HL-60 (cell line): Measurements from ENCODE around the gene ANKRD40CL.

Experiments
- DNase-seq, 2 experiments: peaks; one replicate each; pipeline ENCODE4 v3.0.0-alpha.2; 2010 to 2020; ENCODE audit warnings: low read depth in 1 of 2, low spot score in 1 of 2
- H3K27ac ChIP-seq: fragments of 250-450 bp; sonication (Bioruptor Pico); replicated peaks from 2 replicates; pipeline ENCODE4 v1.5.1; 2020; ENCODE audit warnings: mild to moderate bottlenecking, moderate library complexity
- H3K27me3 ChIP-seq: fragments of 250-450 bp; sonication (Bioruptor Pico); 2 replicates; pipeline ENCODE4 v1.5.1; 2021; ENCODE audit warnings: mild to moderate bottlenecking, moderate library complexity; ENCODE audit not compliant: insufficient read depth, poor library complexity, severe bottlenecking
- H3K4me3 ChIP-seq: replicated peaks from 2 replicates; pipeline ENCODE4 v1.5.1; 2011; ENCODE audit warnings: mild to moderate bottlenecking, control low read depth, low read length; ENCODE audit not compliant: insufficient read depth
- GABPA ChIP-seq: IDR thresholded peaks from 2 replicates; pipeline ENCODE4 v1.6.1; 2012; ENCODE audit warnings: low read depth
- POLR2AphosphoS5 ChIP-seq: IDR thresholded peaks from 2 replicates; pipeline ENCODE4 v1.6.1; 2012; ENCODE audit warnings: low read depth
- SPI1 ChIP-seq: IDR thresholded peaks from 2 replicates; pipeline ENCODE4 v1.6.1; 2012; ENCODE audit warnings: low read depth, mild to moderate bottlenecking, borderline replicate concordance
- TF ChIP-seq, protein P1 (sequence below): IDR thresholded peaks from one replicate; pipeline ENCODE4 v1.5.1; 2011; ENCODE audit warnings: low read length, control low read depth, inconsistent platforms; ENCODE audit not compliant: insufficient read depth
- TF ChIP-seq, protein P2 (sequence below): IDR thresholded peaks from 2 replicates; pipeline ENCODE4 v1.6.1; 2012; ENCODE audit warnings: low read depth; ENCODE audit not compliant: insufficient replicate concordance

The ANKRD40CL gene

DNA sequence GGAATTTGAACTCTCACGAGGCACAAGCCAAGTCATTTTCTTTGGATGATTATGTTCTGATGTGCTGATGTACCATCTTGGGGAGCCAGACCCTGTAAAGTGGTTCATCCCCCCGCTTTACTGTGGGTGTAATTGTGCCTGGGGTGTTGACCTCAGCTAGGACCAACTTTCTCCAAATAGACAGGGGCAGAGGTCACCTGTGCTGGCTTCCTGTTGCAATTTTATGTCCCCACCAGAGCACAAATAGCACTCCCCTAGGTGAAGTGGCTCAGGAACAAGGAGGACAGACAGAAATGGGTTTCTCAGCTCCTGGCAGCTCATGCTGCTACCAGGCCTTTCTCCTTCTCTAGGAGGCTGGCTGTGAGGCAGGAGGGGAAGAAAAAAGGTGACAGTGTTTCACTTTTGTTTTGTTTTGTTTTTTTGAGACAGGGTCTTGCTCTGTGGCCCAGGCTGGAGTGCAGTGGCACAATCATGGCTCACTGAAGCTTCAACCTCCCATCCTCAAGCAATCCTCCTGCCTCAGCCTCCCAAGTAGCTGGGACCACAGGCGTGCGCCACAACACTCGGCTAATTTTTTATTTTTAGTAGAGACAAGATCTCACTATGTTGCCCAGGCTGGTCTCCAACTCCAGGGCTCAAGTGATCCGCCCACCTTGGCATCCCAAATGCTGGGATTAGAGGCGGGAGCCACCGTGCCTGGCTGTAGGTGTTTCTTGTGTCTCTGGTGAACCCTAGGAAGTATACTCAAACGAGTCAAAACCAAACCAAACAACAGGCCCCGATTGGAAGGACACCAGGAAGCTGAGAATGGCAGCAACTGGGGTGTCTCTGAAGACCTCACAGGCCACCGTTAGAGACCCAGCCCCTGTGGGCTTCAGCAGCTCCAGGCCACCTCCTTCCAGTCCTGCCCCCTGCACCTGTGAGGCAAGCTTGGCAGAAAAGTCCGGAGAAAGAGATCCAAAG, 35.6 kb upstream of the ANKRD40CL start:
- TF ChIP-seq, protein P1, sequence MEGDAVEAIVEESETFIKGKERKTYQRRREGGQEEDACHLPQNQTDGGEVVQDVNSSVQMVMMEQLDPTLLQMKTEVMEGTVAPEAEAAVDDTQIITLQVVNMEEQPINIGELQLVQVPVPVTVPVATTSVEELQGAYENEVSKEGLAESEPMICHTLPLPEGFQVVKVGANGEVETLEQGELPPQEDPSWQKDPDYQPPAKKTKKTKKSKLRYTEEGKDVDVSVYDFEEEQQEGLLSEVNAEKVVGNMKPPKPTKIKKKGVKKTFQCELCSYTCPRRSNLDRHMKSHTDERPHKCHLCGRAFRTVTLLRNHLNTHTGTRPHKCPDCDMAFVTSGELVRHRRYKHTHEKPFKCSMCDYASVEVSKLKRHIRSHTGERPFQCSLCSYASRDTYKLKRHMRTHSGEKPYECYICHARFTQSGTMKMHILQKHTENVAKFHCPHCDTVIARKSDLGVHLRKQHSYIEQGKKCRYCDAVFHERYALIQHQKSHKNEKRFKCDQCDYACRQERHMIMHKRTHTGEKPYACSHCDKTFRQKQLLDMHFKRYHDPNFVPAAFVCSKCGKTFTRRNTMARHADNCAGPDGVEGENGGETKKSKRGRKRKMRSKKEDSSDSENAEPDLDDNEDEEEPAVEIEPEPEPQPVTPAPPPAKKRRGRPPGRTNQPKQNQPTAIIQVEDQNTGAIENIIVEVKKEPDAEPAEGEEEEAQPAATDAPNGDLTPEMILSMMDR: no peak
- TF ChIP-seq GABPA: no peak
- TF ChIP-seq POLR2AphosphoS5: no peak
- TF ChIP-seq, protein P2, sequence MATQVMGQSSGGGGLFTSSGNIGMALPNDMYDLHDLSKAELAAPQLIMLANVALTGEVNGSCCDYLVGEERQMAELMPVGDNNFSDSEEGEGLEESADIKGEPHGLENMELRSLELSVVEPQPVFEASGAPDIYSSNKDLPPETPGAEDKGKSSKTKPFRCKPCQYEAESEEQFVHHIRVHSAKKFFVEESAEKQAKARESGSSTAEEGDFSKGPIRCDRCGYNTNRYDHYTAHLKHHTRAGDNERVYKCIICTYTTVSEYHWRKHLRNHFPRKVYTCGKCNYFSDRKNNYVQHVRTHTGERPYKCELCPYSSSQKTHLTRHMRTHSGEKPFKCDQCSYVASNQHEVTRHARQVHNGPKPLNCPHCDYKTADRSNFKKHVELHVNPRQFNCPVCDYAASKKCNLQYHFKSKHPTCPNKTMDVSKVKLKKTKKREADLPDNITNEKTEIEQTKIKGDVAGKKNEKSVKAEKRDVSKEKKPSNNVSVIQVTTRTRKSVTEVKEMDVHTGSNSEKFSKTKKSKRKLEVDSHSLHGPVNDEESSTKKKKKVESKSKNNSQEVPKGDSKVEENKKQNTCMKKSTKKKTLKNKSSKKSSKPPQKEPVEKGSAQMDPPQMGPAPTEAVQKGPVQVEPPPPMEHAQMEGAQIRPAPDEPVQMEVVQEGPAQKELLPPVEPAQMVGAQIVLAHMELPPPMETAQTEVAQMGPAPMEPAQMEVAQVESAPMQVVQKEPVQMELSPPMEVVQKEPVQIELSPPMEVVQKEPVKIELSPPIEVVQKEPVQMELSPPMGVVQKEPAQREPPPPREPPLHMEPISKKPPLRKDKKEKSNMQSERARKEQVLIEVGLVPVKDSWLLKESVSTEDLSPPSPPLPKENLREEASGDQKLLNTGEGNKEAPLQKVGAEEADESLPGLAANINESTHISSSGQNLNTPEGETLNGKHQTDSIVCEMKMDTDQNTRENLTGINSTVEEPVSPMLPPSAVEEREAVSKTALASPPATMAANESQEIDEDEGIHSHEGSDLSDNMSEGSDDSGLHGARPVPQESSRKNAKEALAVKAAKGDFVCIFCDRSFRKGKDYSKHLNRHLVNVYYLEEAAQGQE: no peak
- TF ChIP-seq SPI1: no peak
- Histone ChIP-seq H3K4me3 (no peak overlapping the region), H3K27ac (no peak overlapping the region), H3K27me3 (no peaks in the 10 kb centered on the region)
- no peak for DNase-seq

DNA sequence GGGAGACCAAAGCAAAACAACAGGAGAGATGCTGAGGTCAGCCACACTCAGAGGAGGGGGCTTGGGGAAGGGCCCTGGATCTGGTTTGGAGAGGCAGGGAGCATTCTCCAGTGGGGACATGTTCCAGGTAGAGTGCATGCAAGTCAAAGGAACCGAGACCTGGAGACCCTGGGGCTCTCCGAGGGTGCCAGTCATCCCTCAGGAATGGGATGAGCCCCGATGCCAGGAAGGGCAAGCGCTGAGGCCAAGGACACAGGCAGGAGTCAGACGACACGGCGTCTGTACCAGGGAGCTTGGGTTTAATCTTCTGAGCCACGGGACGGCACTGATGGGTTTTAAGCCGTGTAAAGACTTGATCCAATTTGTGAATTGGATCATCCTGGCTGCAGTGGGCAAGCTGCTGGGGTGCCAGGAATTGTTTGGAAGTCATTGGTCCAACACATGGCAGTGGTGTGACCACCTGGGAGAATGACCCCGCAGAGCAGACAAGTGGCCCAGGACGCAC, 32.9 kb upstream of the ANKRD40CL start:
- H3K4me3 ChIP-seq: no peak overlapping the region
- TF ChIP-seq SPI1 (no peak), POLR2AphosphoS5 (no peak), GABPA (no peak)
- TF ChIP-seq, protein P2: no peak
- TF ChIP-seq, protein P1: no peak

DNA sequence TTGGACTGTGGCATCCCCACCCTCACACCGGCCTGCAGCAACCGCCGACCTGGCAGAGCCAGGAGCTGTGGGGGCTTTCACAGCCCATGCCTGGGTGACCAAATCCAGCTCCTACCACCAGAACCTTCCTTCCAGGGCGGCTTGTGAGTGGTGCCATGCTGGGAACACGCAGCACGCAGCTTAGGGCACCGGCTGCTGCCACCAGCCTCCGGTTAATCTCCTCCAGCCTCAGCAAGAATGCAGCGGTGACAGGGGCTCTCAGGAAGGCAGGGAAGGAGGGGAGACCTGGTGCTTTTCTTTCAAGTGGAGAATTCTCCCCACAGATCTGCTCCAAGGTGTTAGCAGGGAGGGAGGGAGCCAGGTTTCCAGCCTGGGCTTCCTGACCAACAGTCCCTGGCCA, 32.3 kb upstream of the ANKRD40CL start:
- H3K27ac ChIP-seq: no peak overlapping the region
- no peaks in the 10 kb centered on the region for H3K27me3 ChIP-seq
- H3K4me3 ChIP-seq: no peak overlapping the region
- DNase-seq: no peak
- TF ChIP-seq SPI1 (no peak), POLR2AphosphoS5 (no peak), GABPA (no peak)
- TF ChIP-seq, protein P1: no peak
- TF ChIP-seq, protein P2: no peak

More for the DNA sequence above, 32.9 kb upstream of the ANKRD40CL start:
- DNase-seq: no peak
- no peak overlapping the region for H3K27ac ChIP-seq
- H3K27me3 ChIP-seq: no peaks in the 10 kb centered on the region
